ENCODE measurements around the gene GALK1. TPM values are rescaled to one million over a fixed set of nuclear protein-coding genes. Genes with fewer than 3 reads are reported as not detected.
A peak's percentile ranks its signal among the peaks of the same experiment; 100 is the strongest.
"Not testable (repeated sequence)": the region's sequence is repeated elsewhere in the genome, so short reads cannot be mapped to it uniquely, and the experiment has no call there.

GALK1 gene
- total RNA-seq, 2 experiments from 2014 or later, result 40.9 to 44.7 TPM

- Mint-ChIP-seq H3K4me3 (peak overlapping the region; percentile 89), H3K9me3 (no peaks in the 10 kb centered on the region), H3K27ac (peak overlapping the region; percentile 98), H3K27me3 (peaks cover 2% of the 10 kb centered on the region), H3K4me1 (peaks cover 54% of the 10 kb centered on the region), H3K36me3 (ENCODE audit: low read depth) (peaks cover 39% of the 10 kb centered on the region)
- ChIA-PET CTCF (interaction anchor here (0.8 to 8.9 kb wide), 4 partner anchors 16 to 81 kb away, joined by 3 to 64 read pairs (median 4); partner anchors contain the start of genes GALK1 and WBP2), POLR2A (interaction anchor here (0.6 to 1.8 kb wide), 13 partner anchors 9 to 488 kb away, joined by 3 to 10 read pairs (median 5); partner anchors contain the start of gene GALK1)
- DNase-seq, result no peak
Observed at GRCh38 chr17:75779987-75780889, 15.2 kb upstream of the GALK1 start.

- CTCF ChIA-PET, result interaction anchor here (0.8 to 8.9 kb wide), 7 partner anchors 9 to 81 kb away, joined by 3 to 64 read pairs (median 3); partner anchors contain the start of genes GALK1 and WBP2
- Mint-ChIP-seq H3K4me1 (peaks cover 51% of the 10 kb centered on the region), H3K4me3 (peak overlapping the region; percentile 89)
Observed at GRCh38 chr17:75779250-75779986, 14.4 kb upstream of the GALK1 start.

GRCh38 chr17:75778861-75779249, 13.9 kb upstream of the GALK1 start:
- peak overlapping the region; percentile 98 for H3K27ac Mint-ChIP-seq
- POLR2A ChIA-PET, result interaction anchor here (0.6 to 1.8 kb wide), 3 partner anchors 14 to 86 kb away, joined by 4 to 10 read pairs (median 6); partner anchors contain the start of gene GALK1
- H3K4me1 Mint-ChIP-seq, result peaks cover 47% of the 10 kb centered on the region

More at GRCh38 chr17:75779250-75779986, 14.4 kb upstream of the GALK1 start:
- POLR2A ChIA-PET, result interaction anchor here (0.6 to 1.8 kb wide), 14 partner anchors 10 to 489 kb away, joined by 3 to 10 read pairs (median 4); partner anchors contain the start of gene GALK1
- Mint-ChIP-seq H3K9me3 (no peaks in the 10 kb centered on the region), H3K27me3 (peaks cover 2% of the 10 kb centered on the region), H3K36me3 (ENCODE audit: low read depth) (peaks cover 39% of the 10 kb centered on the region), H3K27ac (peak overlapping the region; percentile 98)
- peak; percentile 97 for DNase-seq

DNA sequence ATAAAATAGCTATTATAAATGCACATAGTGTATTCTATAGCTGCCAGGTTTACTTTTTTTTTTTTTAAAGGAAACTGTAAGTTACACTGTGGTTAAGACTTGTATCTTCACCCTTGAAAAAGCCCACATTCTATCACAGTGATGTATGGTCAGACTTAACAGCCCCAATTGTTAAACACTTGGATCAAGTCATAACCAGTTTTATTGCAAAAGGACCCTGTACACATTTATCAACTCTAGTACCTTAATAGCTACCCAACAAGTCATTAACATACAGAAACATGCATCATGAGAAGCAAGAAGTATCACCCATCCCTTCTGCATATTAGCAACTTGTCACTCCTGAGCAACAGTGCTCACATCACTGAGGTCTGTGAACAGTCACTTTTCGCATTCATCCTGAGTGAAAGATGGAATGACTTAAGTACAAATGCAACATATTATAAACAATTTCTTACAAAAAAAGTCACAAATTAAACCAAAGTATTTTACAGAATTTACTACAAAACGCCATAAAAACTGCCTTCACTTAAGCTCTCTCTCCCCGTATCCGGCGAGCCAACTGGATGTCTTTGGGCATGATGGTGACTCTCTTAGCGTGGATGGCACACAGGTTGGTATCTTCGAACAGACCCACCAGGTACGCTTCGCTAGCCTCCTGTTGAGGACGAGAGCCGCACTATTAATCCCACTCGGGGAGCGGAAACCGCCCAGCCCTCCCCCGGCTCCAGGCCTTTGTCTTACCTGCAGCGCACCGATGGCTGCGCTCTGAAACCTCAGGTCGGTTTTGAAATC, 13.3 kb upstream of the GALK1 start:
- not testable (repeated sequence) for DNase-seq, H3K9me3 Mint-ChIP-seq, H3K27me3 Mint-ChIP-seq
- POLR2A ChIA-PET, result interaction anchor here (0.6 to 1.8 kb wide), 5 partner anchors 12 to 341 kb away, joined by 3 to 10 read pairs (median 3); partner anchors contain the start of gene GALK1
- peaks cover 41% of the 10 kb centered on the region for H3K4me1 Mint-ChIP-seq
- peak overlapping the region; percentile 98 for H3K27ac Mint-ChIP-seq
- CTCF ChIA-PET, result interaction anchor here (0.6 to 8.9 kb wide), 9 partner anchors 8 to 102 kb away, joined by 3 to 64 read pairs (median 3); partner anchors contain the start of genes GALK1 and WBP2
- peak overlapping the region; percentile 89 for H3K4me3 Mint-ChIP-seq
- H3K36me3 Mint-ChIP-seq (ENCODE audit: low read depth), result peaks cover 39% of the 10 kb centered on the region

More at GRCh38 chr17:75778861-75779249, 13.9 kb upstream of the GALK1 start:
- Mint-ChIP-seq H3K4me3 (peak overlapping the region; percentile 89), H3K36me3 (ENCODE audit: low read depth) (peaks cover 39% of the 10 kb centered on the region), H3K9me3 (no peaks in the 10 kb centered on the region), H3K27me3 (peaks cover 2% of the 10 kb centered on the region)
- peak; percentile 79 for DNase-seq
- CTCF ChIA-PET, result interaction anchor here (0.6 to 8.9 kb wide), 8 partner anchors 9 to 77 kb away, joined by 3 to 64 read pairs (median 3); partner anchors contain the start of genes GALK1 and WBP2

DNA sequence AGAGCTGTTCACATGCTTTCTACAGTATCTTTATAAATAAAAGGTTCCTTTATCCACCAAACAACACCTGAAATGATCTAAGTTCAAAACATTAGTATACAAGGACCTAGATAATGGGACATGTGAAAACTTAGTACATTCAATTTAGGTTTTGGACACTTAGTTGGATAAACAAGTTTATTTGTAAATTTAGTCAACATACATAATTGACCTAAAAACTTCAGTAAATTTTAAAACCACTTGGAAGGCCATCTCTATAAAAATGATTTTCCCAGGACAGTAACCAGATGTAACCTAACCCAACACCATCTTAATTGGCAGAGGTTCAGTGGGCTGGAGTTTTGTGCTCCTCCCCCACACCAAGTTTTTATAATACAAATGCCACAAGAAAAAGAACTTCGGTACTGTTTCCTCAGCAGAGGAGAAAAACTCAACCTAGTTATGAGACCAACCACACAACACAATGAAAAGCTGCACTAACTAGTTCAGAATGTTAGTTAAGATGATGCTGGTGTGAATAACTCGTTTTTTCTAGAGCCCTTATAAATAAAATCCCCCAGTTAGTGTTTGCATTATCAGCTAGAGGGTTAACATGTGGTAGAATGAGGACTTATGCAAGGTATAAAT, 12.4 kb upstream of the GALK1 start:
- Mint-ChIP-seq H3K36me3 (ENCODE audit: low read depth) (peaks cover 39% of the 10 kb centered on the region), H3K4me3 (peak overlapping the region; percentile 89), H3K27ac (peak overlapping the region; percentile 98), H3K4me1 (peaks cover 35% of the 10 kb centered on the region), H3K27me3 (peaks cover 2% of the 10 kb centered on the region), H3K9me3 (no peaks in the 10 kb centered on the region)
- POLR2A ChIA-PET, result interaction anchor here (0.6 to 3.0 kb wide), 6 partner anchors 8 to 340 kb away, joined by 3 to 15 read pairs (median 4); partner anchors contain the start of gene UNK
- DNase-seq, result no peak
- CTCF ChIA-PET, result interaction anchor here (0.6 to 8.9 kb wide), 5 partner anchors 13 to 101 kb away, joined by 3 to 64 read pairs (median 3); partner anchors contain the start of gene GALK1

DNA sequence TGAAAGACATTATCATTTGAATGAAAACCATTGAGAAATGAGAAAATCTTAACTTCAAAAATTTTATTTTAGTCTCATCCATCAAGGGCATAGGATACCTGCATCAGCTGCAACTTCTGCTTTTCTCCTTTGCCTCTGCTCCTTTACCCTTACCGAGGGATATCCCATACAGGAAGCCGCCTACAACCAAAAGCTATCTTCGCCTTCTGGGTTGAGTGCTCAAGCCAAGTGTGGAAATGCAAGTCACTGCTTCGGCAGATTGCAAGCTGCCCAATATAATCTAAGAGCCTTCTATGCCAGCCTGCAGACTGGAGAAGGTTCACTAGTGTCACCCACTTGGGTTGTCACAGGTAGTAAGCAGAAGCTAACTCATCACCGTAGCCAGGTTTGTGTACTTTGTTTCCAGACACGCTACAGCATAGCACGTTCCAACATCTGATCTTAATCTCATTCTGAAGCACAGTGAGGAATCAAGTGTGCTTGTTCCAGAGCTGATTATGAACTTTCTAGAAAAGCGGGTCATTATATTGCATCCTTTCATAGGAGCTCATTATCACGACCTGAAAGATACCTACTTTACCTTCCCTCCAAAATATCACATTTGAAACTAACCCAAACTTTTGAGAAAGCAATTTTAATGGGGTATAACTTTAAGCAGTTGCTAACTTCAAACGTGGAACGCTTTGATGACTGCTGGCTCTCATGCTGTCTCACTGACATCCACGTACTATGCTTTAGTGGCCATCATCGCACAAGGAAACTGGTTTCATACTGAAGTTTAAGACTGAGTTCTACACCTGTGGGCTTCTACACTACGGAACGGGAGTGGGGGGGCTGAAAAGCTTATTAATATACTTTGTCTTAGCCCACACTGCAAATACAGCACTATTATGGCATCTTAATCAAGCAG, 11.6 kb upstream of the GALK1 start:
- ChIA-PET CTCF (interaction anchor here (0.6 to 8.9 kb wide), 8 partner anchors 13 to 84 kb away, joined by 3 to 64 read pairs (median 4); partner anchors contain the start of gene GALK1), POLR2A (interaction anchor here (0.6 to 3.0 kb wide), 11 partner anchors 8 to 110 kb away, joined by 3 to 15 read pairs (median 4); partner anchors contain the start of genes GALK1, RECQL5, SAP30BP and UNK)
- Mint-ChIP-seq H3K4me3 (peak overlapping the region; percentile 89), H3K27ac (peak overlapping the region; percentile 65), H3K4me1 (peaks cover 31% of the 10 kb centered on the region), H3K27me3 (peaks cover 2% of the 10 kb centered on the region), H3K36me3 (ENCODE audit: low read depth) (peaks cover 39% of the 10 kb centered on the region), H3K9me3 (no peaks in the 10 kb centered on the region)
- no peak for DNase-seq

- H3K27me3 Mint-ChIP-seq, result peaks cover 2% of the 10 kb centered on the region
- ChIA-PET CTCF (interaction anchor here (1.0 to 8.9 kb wide), 7 partner anchors 8 to 121 kb away, joined by 4 to 64 read pairs (median 5); partner anchors contain the start of genes GALK1 and TRIM65), POLR2A (interaction anchor here (1.0 to 3.0 kb wide), 3 partner anchors 10 to 66 kb away, joined by 3 to 15 read pairs (median 10); partner anchors contain the start of genes GALK1 and UNK)
- no peak overlapping the region for H3K4me3 Mint-ChIP-seq
- no peaks in the 10 kb centered on the region for H3K9me3 Mint-ChIP-seq
- H3K4me1 Mint-ChIP-seq, result peaks cover 30% of the 10 kb centered on the region
- peak overlapping the region; percentile 22 for H3K27ac Mint-ChIP-seq
- H3K36me3 Mint-ChIP-seq (ENCODE audit: low read depth), result peaks cover 39% of the 10 kb centered on the region
- DNase-seq, result no peak
Observed at GRCh38 chr17:75774991-75775668, 10.1 kb upstream of the GALK1 start.

DNA sequence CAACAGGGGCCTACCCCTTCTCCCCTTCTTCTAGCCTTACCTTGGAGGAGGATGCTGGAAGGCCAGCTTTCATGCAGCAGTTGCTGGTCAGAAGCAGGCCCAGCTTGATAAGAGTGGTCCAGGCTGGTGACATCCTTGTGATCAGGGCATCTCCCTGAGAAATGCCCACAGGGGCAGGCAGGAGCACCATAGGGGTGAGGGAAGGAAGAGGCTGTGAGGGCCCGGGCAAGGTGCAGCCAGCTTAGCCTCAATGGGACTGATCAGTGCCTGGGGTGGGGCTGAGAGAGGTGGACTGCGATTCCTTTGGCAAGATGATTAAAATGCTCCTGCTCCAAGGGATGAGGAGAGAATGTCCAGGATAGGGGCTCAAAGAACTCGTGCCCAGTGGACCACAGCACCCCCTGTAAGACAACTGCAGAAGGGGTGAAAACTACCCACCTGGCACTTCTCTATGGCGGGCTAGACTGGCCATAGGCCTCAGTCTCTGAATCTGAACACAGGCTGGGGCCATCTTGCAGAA, 9.5 kb upstream of the GALK1 start:
- no peak for DNase-seq
- ChIA-PET CTCF (interaction anchor here (1.0 to 8.9 kb wide), 6 partner anchors 8 to 122 kb away, joined by 4 to 64 read pairs (median 5); partner anchors contain the start of genes GALK1 and TRIM65), POLR2A (interaction anchor here (1.0 to 3.0 kb wide), 2 partner anchors 11 to 66 kb away, joined by 3 to 15 read pairs; partner anchors contain the start of gene UNK)
- peaks cover under 1% of the 10 kb centered on the region for H3K27me3 Mint-ChIP-seq
- H3K36me3 Mint-ChIP-seq (ENCODE audit: low read depth), result peaks cover 37% of the 10 kb centered on the region
- no peak overlapping the region for H3K27ac Mint-ChIP-seq
- H3K4me3 Mint-ChIP-seq, result no peak overlapping the region
- H3K4me1 Mint-ChIP-seq, result peaks cover 27% of the 10 kb centered on the region
- H3K9me3 Mint-ChIP-seq, result no peaks in the 10 kb centered on the region

DNA sequence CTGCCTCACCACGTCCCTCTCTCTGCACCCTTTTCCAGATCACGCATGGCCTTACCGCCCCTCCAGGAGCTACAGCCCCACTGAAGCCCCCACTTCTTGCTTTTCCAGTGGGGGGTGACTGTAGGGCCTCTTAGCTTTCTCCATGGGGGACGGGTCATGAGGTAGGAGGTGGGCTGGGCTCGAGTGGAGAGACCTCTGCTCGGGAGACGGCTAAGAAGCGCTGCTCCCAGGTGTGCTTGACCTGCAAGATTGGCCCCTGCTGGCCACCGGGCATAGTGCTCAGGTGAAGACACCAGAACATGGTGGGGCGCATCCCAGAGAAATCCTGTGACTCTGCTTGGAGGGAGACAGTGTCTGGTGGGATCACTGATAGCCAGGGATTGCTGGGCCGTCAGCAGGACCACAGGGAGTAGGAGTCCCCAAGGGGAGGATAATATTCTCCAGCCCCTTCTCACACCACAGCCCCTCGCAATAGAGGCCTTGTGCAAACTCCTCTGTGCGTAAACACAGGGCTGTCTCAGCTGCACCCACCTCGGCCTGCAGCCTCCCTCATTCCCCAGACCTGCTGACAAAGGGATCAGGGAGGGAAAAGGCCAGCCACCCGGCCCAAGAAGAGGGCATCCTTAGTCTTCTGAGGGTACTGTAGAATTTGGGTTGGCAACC, 8.9 kb upstream of the GALK1 start:
- peaks cover 27% of the 10 kb centered on the region for H3K4me1 Mint-ChIP-seq
- H3K36me3 Mint-ChIP-seq (ENCODE audit: low read depth), result peaks cover 36% of the 10 kb centered on the region
- no peaks in the 10 kb centered on the region for H3K27me3 Mint-ChIP-seq
- H3K9me3 Mint-ChIP-seq, result no peaks in the 10 kb centered on the region
- POLR2A ChIA-PET, result interaction anchor here (3.0 kb wide), 1 partner anchor 12 kb away, joined by 15 read pairs; the partner anchor contains the start of gene UNK
- DNase-seq, result no peak
- no peak overlapping the region for H3K4me3 Mint-ChIP-seq
- CTCF ChIA-PET, result interaction anchor here (0.9 to 8.9 kb wide), 6 partner anchors 9 to 257 kb away, joined by 3 to 64 read pairs (median 7); partner anchors contain the start of genes GALK1, TRIM65, TSEN54 and UNC13D
- H3K27ac Mint-ChIP-seq, result no peak overlapping the region
